ENCODE results near the gene SLC22A2. TPM values are rescaled to one million over a fixed set of nuclear protein-coding genes. Genes with fewer than 3 reads are reported as not detected.

The SLC22A2 gene
- total and polyA plus RNA-seq, 2 donors from 2014 or later, result 27.9 to 73.7 TPM

DNA sequence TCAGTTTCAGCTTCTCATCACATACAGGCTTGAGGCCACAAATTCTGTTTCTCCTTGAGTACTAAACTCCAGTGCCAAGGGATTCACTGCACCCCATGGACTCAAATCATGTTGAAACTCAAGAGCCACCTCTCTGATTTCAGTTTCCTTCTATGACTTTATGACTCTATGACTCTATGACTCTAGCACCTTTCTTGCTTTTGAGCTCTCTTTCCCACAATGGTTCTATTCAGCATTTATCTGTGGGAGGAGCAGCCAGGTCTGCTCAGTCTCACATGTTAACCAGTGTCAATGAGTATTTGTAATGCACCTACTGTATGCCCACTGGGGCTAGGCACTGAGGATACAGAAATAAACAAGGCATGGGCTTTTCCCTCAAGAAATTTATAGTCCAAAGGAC lies 14.6 kb upstream of the SLC22A2 start:
- Histone ChIP-seq H3K27ac (ENCODE audit: low read depth in 2 of 2, low read length in 2 of 2) (peak overlapping the region in 1 of 2 donors; percentile 53), H3K4me3 (ENCODE audit: low read length in 3 of 3) (no peak overlapping the region), H3K4me1 (ENCODE audit: control insufficient read depth in 2 of 3, insufficient read depth in 2 of 3, low read depth in 1 of 3, low read length in 3 of 3) (peaks cover 0 to 7% (median 2%) of the 10 kb centered on the region in 3 donors), H3K36me3 (ENCODE audit: control insufficient read depth in 2 of 3, insufficient read depth in 3 of 3, low read length in 3 of 3) (no peaks in the 10 kb centered on the region), H3K9ac (ENCODE audit: low read length in 3 of 3) (no peak overlapping the region), H3K27me3 (ENCODE audit: control insufficient read depth, insufficient read depth, low read length) (no peaks in the 10 kb centered on the region), H3K9me3 (ENCODE audit: control insufficient read depth in 2 of 3, insufficient read depth in 1 of 3, low read length in 3 of 3) (no peaks in the 10 kb centered on the region)
- DNase-seq (no peak), FAIRE-seq (no peak)
- intact Hi-C loops (cut with DNase I), result no loop called here
- TF ChIP-seq, protein P1, sequence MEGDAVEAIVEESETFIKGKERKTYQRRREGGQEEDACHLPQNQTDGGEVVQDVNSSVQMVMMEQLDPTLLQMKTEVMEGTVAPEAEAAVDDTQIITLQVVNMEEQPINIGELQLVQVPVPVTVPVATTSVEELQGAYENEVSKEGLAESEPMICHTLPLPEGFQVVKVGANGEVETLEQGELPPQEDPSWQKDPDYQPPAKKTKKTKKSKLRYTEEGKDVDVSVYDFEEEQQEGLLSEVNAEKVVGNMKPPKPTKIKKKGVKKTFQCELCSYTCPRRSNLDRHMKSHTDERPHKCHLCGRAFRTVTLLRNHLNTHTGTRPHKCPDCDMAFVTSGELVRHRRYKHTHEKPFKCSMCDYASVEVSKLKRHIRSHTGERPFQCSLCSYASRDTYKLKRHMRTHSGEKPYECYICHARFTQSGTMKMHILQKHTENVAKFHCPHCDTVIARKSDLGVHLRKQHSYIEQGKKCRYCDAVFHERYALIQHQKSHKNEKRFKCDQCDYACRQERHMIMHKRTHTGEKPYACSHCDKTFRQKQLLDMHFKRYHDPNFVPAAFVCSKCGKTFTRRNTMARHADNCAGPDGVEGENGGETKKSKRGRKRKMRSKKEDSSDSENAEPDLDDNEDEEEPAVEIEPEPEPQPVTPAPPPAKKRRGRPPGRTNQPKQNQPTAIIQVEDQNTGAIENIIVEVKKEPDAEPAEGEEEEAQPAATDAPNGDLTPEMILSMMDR (IDR thresholded peaks at IDR 0.05; ENCODE audit: borderline replicate concordance, extremely low read depth, insufficient read depth), result no peak

DNA sequence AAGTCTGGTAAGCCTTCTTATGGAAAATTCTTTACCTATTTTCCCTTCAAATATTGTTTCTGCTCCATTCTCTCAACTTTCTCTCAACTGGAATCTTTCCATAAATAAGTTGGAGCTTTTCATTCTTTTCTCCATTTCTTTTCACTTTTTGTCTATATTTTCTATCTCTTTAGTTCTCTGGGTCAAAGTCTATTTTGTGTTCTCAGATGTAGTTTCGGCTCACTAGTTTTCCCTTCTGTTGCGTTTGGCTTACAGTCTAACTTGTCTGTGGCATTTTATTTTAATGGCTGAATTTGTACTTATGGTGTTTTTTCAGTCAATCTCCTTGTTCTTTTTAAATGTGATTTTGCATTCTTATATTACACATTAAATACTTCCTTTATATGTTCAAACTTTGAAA lies 14.1 kb upstream of the SLC22A2 start:
- no peaks in the 10 kb centered on the region for H3K27me3 ChIP-seq (ENCODE audit: control insufficient read depth, insufficient read depth, low read length)
- peak overlapping the region; percentile 10 to 53 for H3K27ac ChIP-seq (ENCODE audit: low read depth in 2 of 2, low read length in 2 of 2)
- DNase-seq (no peak), FAIRE-seq (no peak)
- H3K4me3 ChIP-seq (ENCODE audit: low read length in 3 of 3), result peak overlapping the region in 1 of 3 donors; percentile 3
- H3K9ac ChIP-seq (ENCODE audit: low read length in 3 of 3), result no peak overlapping the region
- no peaks in the 10 kb centered on the region for H3K36me3 ChIP-seq (ENCODE audit: control insufficient read depth in 2 of 3, insufficient read depth in 3 of 3, low read length in 3 of 3)
- H3K9me3 ChIP-seq (ENCODE audit: control insufficient read depth in 2 of 3, insufficient read depth in 1 of 3, low read length in 3 of 3), result no peaks in the 10 kb centered on the region
- H3K4me1 ChIP-seq (ENCODE audit: control insufficient read depth in 2 of 3, insufficient read depth in 2 of 3, low read depth in 1 of 3, low read length in 3 of 3), result peaks cover 0 to 7% (median 2%) of the 10 kb centered on the region in 3 donors
- TF ChIP-seq, protein P1 (IDR thresholded peaks at IDR 0.05; ENCODE audit: borderline replicate concordance, extremely low read depth, insufficient read depth), result no peak
- intact Hi-C loops (cut with DNase I), result no loop called here

DNA sequence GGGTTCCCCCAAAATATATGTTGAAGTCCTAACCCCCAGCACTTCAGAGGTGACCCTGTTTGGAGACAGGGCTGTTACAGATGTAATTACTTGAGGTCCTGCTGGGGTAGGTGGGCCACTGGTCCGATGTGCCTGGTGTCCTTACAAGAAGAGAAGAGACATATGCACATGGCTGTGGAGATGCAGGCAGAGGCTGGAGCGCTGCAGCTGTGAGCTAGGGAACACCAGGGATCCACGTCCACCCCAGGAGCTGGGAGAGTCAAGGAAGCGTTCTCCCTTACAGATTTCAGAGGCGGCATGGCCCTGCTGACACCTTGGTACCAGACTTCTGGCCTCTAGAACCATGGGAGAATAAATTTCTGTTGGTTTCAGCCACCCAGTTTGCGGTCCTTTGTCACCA lies 11.7 kb upstream of the SLC22A2 start:
- intact Hi-C loops (cut with DNase I), result no loop called here
- DNase-seq, result no peak
- Histone ChIP-seq H3K9ac (ENCODE audit: low read length in 3 of 3) (no peak overlapping the region), H3K9me3 (ENCODE audit: control insufficient read depth in 2 of 3, insufficient read depth in 1 of 3, low read length in 3 of 3) (no peaks in the 10 kb centered on the region), H3K36me3 (ENCODE audit: control insufficient read depth in 2 of 3, insufficient read depth in 3 of 3, low read length in 3 of 3) (no peaks in the 10 kb centered on the region), H3K4me1 (ENCODE audit: control insufficient read depth in 2 of 3, insufficient read depth in 2 of 3, low read depth in 1 of 3, low read length in 3 of 3) (peaks cover 0 to 7% (median 2%) of the 10 kb centered on the region in 3 donors), H3K4me3 (ENCODE audit: low read length in 3 of 3) (no peak overlapping the region), H3K27me3 (ENCODE audit: control insufficient read depth, insufficient read depth, low read length) (no peaks in the 10 kb centered on the region), H3K27ac (ENCODE audit: low read depth in 2 of 2, low read length in 2 of 2) (no peak overlapping the region)
- TF ChIP-seq, protein P1 (IDR thresholded peaks at IDR 0.05; ENCODE audit: borderline replicate concordance, extremely low read depth, insufficient read depth), result no peak
- no peak for FAIRE-seq

DNA sequence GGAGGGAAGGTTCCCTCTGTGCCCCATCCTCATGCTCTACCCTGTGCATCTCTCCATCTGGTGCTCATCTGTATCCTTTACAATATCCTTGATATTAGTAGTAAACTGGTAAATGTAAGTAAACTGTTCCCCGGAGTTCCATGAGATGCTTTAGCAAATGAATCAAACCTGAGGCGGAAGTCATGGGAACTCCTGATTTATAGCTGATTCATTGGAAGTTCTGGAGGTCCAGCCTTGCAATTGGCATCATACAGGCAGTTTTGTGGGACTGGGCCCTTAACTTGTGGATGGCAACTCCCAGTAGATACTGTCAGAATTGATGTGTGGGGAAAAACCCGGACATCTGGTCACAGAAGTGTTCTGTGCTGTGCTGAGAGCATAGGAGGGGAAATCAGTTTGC lies 11.2 kb upstream of the SLC22A2 start:
- H3K36me3 ChIP-seq (ENCODE audit: control insufficient read depth in 2 of 3, insufficient read depth in 3 of 3, low read length in 3 of 3), result no peaks in the 10 kb centered on the region
- intact Hi-C loops (cut with DNase I), result no loop called here
- H3K9me3 ChIP-seq (ENCODE audit: control insufficient read depth in 2 of 3, insufficient read depth in 1 of 3, low read length in 3 of 3), result no peaks in the 10 kb centered on the region
- no peak overlapping the region for H3K27ac ChIP-seq (ENCODE audit: low read depth in 2 of 2, low read length in 2 of 2)
- DNase-seq (no peak), FAIRE-seq (no peak)
- TF ChIP-seq, protein P1 (IDR thresholded peaks at IDR 0.05; ENCODE audit: borderline replicate concordance, extremely low read depth, insufficient read depth), result no peak
- H3K27me3 ChIP-seq (ENCODE audit: control insufficient read depth, insufficient read depth, low read length), result no peaks in the 10 kb centered on the region
- peaks cover 0 to 7% (median 2%) of the 10 kb centered on the region in 3 donors for H3K4me1 ChIP-seq (ENCODE audit: control insufficient read depth in 2 of 3, insufficient read depth in 2 of 3, low read depth in 1 of 3, low read length in 3 of 3)
- H3K4me3 ChIP-seq (ENCODE audit: low read length in 3 of 3), result no peak overlapping the region
- no peak overlapping the region for H3K9ac ChIP-seq (ENCODE audit: low read length in 3 of 3)
